ENCODE results near the gene ANKRD40. TPM values are rescaled to one million over a fixed set of nuclear protein-coding genes. Genes with fewer than 3 reads are reported as not detected.

The ANKRD40 gene
- total RNA-seq, 1 donor from 2014 or later: 27.3 TPM

- no peak for TF ChIP-seq CTCF (conservative IDR thresholded peaks at IDR 0.05; ENCODE audit: low read depth, low read length)
- peak overlapping the region; percentile 95 for H3K4me3 ChIP-seq (ENCODE audit: low read depth, low read length)
- no peak for DNase-seq (ENCODE audit: low read depth)
These were observed 15.0 kb upstream of the ANKRD40 start for GRCh38 chr17:50722746-50723145.

GRCh38 chr17:50721194-50722010 lies 13.7 kb upstream of the ANKRD40 start:
- TF ChIP-seq CTCF (conservative IDR thresholded peaks at IDR 0.05; ENCODE audit: low read depth, low read length): no peak
- DNase-seq (ENCODE audit: low read depth): no peak
- H3K4me3 ChIP-seq (ENCODE audit: low read depth, low read length): peak overlapping the region; percentile 95

DNA sequence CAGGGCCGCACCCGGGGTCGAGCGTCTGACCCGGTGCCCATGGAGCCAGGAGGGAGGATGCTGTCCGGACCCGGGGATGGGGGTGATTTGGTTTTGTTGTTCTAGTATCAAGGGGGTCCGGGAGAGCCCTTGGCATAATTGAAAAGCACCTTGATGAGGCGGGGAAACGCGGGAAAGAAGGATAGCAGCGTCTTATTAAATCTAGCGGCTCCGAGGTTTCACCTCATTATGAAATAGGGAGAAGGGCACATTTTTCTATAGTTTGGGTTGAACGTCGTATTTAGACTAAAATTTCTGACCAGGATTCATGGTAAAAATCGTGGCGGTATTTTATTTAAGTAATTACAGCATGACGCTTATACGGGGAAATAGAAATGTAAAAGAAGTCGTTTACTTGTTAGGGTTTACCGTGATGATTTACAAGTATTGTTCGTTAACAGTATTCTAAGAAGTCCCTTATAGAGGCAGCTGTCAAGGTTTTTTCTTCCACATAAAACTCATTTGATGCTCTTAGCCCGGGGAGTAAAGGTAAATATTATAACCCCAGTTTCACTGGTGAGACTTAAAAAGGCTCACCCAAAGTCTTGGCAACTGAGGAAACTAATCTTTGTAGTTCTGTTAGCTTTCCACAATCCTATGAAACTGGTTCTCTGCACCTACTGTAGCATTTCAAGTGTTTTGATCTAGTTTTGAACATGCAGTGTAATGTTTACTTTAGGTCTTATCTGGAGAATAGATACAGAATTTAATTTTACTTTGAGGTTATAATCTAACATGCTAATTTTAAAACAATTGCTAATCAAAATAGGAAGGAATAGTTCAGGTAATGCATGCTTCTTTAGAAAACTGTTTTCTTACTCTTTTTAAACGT lies 12.4 kb upstream of the ANKRD40 start:
- no peak for TF ChIP-seq CTCF (conservative IDR thresholded peaks at IDR 0.05; ENCODE audit: low read depth, low read length)
- DNase-seq (ENCODE audit: low read depth): no peak
- peak overlapping the region; percentile 95 for H3K4me3 ChIP-seq (ENCODE audit: low read depth, low read length)

DNA sequence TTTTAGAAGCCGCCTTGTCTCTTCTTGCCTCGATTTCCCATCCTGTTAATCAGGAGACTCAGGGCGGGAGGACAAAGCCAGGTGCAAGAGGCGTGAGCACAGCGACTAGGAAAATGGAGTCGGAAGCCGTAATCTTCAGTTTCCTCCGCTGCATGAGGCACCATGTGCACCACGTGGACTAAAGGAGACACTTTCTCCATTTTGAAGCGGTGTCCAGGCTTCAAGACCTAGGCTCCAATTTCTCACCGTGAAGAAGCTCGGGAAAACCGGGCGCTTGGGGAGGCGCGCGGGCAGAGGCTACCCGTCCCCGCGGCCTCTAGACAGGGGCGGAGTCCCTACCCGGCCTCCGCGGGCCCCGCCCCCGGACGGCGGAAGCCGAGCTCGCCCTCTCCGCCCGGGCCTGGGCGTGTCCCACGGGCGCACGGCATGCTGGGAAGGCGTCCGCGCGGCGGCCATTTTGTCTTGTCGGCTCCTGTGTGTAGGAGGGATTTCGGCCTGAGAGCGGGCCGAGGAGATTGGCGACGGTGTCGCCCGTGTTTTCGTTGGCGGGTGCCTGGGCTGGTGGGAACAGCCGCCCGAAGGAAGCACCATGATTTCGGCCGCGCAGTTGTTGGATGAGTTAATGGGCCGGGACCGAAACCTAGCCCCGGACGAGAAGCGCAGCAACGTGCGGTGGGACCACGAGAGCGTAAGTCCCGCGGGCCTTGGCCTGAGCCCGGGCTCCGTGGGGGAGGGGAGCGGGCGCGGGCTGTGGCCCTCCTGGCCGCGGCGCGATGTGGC lies 11.6 kb upstream of the ANKRD40 start, which contains the start of gene LUC7L3:
TSS of gene LUC7L3 (plus strand) at position 460 of the 780 bp plus-strand sequence. CDS start at position 590, 130 bp downstream.
- TF ChIP-seq CTCF (conservative IDR thresholded peaks at IDR 0.05; ENCODE audit: low read depth, low read length): no peak
- peak within 1 kb of the TSS; percentile 95 for H3K4me3 ChIP-seq (ENCODE audit: low read depth, low read length)
- DNase-seq (ENCODE audit: low read depth): no peak

GRCh38 chr17:50715471-50715870 lies 7.8 kb upstream of the ANKRD40 start:
- TF ChIP-seq CTCF (conservative IDR thresholded peaks at IDR 0.05; ENCODE audit: low read depth, low read length): no peak
- no peak for DNase-seq (ENCODE audit: low read depth)
- H3K4me3 ChIP-seq (ENCODE audit: low read depth, low read length): no peak overlapping the region

- no peak for DNase-seq (ENCODE audit: low read depth)
- TF ChIP-seq CTCF (conservative IDR thresholded peaks at IDR 0.05; ENCODE audit: low read depth, low read length): no peak
- no peak overlapping the region for H3K4me3 ChIP-seq (ENCODE audit: low read depth, low read length)
These were observed 4.9 kb upstream of the ANKRD40 start for GRCh38 chr17:50712641-50713040.
